Measurements from ENCODE around the gene UBASH3B.
"Not testable (repeated sequence)": the region's sequence is repeated elsewhere in the genome, so short reads cannot be mapped to it uniquely, and the experiment has no call there.

UBASH3B gene

DNA sequence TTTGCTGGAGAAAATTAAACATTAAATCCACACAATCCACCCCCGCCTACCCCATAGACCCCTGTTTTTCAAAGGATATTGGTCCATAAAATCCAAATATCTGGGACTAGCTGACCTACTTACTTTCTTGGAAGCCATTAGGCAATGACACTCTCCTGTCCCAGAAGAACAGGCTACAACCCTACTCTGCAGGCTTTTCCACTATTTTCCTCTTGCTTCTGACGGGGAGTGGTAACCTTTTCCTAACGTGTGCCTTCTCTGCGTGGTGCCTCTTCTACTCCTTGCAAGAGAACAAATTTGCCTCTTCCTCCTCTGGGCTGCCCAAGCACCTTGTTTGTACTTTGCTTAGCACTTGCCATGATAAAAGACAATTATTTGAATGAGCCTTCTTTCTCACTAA lies 51.6 kb downstream of the UBASH3B start:
- DNase-seq (ENCODE audit: low spot score): no peak

GRCh38 chr11:122707901-122708300 lies 52.4 kb downstream of the UBASH3B start:
- DNase-seq (ENCODE audit: low spot score): no peak

GRCh38 chr11:122709039-122709760 lies 53.7 kb downstream of the UBASH3B start:
- no peak for DNase-seq (ENCODE audit: low spot score)

DNA sequence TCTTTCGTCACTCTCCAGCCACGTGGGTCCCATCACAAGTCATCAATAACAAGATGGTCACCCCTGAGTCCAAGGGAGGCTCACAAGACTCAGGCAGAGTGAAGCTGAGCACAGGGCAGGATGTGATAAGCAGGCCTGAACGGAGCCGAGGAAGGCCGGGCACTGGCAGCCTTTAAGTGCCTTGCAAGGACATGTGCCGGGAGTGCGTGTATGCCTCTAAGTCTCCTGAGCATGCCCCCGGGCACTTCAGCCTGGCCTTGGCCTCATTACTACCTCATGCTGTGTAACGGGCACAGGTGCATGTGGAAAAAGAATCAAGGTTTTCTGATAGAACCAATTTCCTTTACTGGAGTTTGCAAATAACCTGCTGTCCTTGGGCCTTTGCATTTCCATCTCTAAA lies 55.8 kb downstream of the UBASH3B start:
- DNase-seq (ENCODE audit: low spot score): no peak

DNA sequence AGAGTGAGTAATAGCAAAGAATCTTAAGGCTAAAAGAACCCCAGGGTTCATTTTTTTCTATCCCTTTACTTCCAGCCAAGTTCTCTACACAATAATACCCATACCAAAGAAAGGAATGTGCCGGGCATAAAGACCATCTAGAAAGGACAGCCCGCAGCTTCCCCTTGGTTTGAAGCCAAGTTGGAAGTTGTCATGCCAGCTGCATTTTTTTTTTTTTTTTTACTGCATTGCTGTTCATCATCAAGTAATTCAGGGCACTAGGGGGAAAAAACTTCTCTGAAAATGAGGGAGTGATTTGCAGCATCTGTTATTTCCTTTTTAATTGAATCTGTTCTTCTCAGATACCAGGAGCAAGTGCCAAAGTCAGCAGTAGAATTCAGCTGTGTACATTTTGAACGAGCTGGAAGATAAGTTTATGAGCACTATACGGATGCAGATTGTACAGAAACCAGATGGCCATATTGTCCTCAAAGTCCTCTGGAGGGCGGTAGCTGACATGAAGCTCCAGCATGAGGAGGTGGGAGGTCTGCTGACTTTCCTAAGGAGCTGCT lies 56.4 kb downstream of the UBASH3B start:
- no peak for DNase-seq (ENCODE audit: low spot score)

DNA sequence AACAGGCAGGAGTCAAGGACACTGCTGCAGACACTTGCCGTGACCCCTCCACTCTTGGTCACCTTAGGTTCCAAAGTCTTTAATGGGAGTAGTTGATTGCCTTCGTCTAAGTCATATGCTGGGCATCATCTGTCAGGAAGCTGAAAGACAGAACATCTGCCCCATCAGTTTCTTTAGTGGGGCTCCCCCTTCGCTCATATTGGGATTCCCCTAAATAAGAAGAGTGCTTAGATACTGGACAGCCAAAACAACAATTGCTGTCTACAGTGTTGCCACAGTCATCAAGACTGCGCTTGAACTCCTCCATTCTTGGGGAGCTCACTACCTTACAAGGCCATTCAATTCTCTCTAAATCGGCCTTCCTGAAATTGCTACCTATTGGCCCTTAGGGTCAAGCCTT lies 58.5 kb downstream of the UBASH3B start:
- no peak for DNase-seq (ENCODE audit: low spot score)

DNA sequence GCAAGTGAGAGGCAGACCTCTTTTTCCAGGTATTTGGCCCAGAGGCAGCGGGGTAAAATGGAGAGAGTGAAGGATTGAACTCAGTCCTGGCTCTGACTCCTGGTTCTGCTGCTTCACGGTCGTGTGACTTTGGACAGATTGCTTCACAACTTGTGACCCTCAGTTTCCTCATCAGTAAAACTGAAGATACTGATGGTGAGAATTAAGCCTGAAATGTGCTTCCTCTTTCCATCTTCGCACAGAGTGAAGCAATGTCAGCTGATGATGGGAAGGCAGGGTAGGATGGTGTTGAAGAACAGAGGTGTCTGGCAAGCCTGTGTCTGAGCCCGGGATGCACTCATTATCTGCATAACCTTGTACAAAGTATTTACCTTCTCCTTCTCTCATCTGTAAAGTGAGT lies 59.0 kb downstream of the UBASH3B start:
- no peak for DNase-seq (ENCODE audit: low spot score)

GRCh38 chr11:122715548-122716440 lies 60.3 kb downstream of the UBASH3B start:
- DNase-seq (ENCODE audit: low spot score): no peak

GRCh38 chr11:122717264-122717867 lies 61.8 kb downstream of the UBASH3B start:
- no peak for DNase-seq (ENCODE audit: low spot score)

GRCh38 chr11:122720107-122720881 lies 64.8 kb downstream of the UBASH3B start:
- DNase-seq (ENCODE audit: low spot score): no peak

- DNase-seq (ENCODE audit: low spot score): no peak
Measured at GRCh38 chr11:122721201-122721963, 65.9 kb downstream of the UBASH3B start.

DNA sequence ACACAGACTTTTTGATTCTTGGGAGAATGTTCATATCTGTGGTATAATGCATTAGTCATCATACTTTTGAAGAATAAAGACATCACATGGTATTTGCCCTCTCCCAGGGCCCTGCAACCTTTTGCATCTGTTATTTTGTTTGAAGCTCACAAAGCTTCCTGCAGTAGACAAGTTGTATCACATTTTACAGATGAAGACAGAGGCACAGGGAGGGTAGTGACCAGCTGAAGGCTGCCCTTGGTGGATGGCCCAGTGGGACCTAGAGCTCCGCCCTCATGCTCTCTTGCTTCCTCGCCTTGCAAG lies 66.4 kb downstream of the UBASH3B start:
- DNase-seq (ENCODE audit: low spot score): peak; percentile 64

DNA sequence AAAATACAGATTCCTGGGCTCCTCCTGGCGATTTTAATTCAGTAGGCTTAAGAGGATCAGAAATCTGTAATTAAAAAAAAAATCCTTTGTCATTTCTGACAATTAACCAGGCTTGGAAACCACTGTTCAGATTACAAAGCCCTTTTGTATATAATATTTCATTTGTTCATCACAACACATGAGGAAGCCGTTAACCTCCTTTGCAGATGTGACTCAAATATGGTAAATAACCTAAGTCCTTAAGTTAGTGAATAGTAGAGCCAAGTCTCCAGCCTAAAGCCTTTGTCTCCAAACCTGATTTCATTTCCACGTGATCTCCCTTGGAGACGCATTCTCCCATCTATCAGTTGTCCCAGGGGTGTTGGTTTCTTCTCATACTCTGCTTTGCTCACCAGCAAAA lies 67.6 kb downstream of the UBASH3B start:
- DNase-seq (ENCODE audit: low spot score): no peak

DNA sequence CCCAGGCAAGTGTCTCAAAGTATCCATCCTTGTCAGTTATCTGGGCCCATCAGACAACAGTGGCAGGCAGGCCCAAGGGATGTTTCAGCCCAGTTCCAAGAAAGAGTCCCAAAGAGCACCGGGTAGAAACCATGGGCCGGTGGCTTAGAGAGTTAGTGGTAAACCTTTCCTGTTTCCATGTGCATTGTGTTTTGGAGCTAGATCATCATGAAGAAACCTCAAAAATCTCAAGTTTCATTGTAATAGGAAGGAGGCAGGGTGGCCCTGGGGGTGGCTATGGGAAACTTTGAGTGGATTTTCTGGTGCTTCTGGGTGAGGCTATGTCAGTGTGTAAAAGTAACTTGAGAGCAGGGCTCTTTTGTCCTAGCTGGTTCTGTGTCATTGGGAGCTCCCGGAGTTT lies 68.1 kb downstream of the UBASH3B start:
- no peak for DNase-seq (ENCODE audit: low spot score)

GRCh38 chr11:122724520-122724919 lies 69.0 kb downstream of the UBASH3B start:
- DNase-seq (ENCODE audit: low spot score): peak; percentile 54

GRCh38 chr11:122726028-122726427 lies 70.5 kb downstream of the UBASH3B start:
- no peak for DNase-seq (ENCODE audit: low spot score)

DNA sequence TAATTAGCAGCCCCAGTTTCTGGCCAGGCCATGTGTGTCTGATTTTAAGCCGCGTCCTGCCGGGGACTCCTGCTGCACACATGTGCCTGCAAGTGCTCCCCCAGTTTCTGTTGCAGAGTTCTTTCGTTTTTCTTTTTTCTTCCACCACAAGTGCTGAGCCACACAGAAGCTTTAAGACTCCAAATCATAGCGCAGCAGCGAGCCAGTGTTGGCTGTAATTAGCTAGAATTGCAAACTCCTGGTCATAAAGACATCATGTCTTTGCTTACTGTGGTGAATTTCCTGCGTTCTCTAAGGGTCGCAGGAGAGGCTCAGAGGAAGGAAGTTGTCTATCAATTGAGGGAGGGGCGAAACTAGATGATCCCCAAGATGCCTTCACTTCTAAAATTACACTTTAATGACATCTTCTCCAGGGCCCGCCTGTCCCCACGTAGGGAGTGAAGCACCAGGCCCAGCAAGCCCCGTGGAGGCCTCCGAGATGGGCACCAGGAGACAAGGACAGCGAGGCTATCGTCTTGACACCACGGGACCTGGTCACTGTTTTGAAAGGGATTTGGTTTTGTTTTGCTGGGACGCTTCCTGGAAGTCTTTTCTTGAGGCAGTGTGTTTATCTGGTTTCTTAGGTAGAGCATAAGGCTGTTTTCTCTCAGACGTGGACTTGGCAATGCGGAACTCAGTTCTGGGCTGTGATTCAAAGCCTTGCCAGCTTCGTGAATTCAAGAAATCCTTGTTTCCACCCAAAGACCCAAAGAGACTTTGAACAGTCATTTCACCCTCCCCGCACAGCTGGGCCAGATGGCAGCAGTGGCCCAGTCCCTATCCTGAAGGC lies 71.8 kb downstream of the UBASH3B start:
- no peak for DNase-seq (ENCODE audit: low spot score)

DNA sequence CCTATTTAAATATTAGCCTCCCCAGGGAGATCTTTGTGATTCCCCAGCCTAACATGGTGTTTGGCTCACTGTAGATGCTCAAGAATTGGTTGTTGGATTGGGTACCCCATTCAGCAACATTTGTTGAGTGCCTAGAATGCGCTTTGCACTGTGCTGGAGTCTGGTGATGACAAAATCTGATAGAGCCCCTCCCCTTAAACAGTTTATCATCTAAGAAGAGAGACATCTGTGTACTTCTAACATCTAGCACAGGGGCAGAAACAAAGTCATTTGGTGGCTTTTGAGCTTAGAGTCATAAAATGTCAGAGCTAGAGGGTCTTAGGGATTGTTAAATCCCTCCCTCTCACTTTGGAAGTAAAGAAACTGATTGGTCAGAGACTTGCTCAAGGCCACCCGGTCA lies 73.0 kb downstream of the UBASH3B start:
- DNase-seq (ENCODE audit: low spot score): no peak

GRCh38 chr11:122729139-122729538 lies 73.6 kb downstream of the UBASH3B start:
- DNase-seq (ENCODE audit: low spot score): no peak

- DNase-seq (ENCODE audit: low spot score): not testable (repeated sequence)
Measured at GRCh38 chr11:122730694-122731093, 75.2 kb downstream of the UBASH3B start.

All from AG08395 (cell line).